ENCODE data around the gene SUV39H1. TPM values are rescaled to one million over a fixed set of nuclear protein-coding genes. Genes with fewer than 3 reads are reported as not detected.

Gene SUV39H1
- total and polyA plus RNA-seq, 2 of the 13 experiments (the other 11 are each of a cell fraction or from before 2014, with no cell fraction given), result 5.2 to 10.1 TPM

DNA sequence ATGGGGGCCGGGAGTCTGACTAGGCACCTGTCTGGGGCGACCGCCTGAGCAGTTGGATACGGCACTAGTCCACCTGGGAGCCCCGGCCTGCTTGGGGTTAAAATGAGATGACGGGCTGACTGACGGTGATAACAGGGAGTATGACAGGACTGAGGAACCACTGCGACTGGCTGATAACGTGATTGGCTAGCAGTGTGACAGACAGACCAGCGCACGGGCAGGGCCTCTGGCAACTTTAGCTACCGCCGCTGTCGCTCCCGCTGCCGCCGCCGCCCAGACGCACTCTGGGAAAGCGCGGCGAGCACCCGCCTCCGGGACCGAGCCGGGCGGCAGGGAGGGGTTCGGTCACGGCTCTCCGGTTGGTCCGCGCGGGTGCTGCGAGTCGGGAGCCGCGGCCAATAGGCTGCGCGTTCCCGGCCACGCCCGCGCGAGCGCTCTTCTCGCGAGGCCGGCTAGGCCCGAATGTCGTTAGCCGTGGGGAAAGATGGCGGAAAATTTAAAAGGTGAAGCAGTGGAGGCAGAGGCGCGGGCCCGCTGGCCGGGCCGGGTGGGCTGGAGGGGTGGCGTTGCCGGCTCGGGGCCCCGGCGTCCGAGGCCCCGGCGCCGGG lies at the start of gene SUV39H1 (continued):
- TF ChIP-seq PHF5A (CRISPR knock-in tag; IDR thresholded peaks at IDR 0.05; ENCODE audit: low read depth, unreplicated experiment), result no peak
- TF ChIP-seq ATF7-NPFF (CRISPR knock-in tag; IDR thresholded peaks at IDR 0.05; ENCODE audit: low read depth), result peak; percentile 34; the same call in 1 of the 2 replicates
- peak; percentile 12 for TF ChIP-seq HNRNPK (IDR thresholded peaks at IDR 0.05; ENCODE audit: low read depth, low read length, poor library complexity, severe bottlenecking)
- TF ChIP-seq, protein P1, sequence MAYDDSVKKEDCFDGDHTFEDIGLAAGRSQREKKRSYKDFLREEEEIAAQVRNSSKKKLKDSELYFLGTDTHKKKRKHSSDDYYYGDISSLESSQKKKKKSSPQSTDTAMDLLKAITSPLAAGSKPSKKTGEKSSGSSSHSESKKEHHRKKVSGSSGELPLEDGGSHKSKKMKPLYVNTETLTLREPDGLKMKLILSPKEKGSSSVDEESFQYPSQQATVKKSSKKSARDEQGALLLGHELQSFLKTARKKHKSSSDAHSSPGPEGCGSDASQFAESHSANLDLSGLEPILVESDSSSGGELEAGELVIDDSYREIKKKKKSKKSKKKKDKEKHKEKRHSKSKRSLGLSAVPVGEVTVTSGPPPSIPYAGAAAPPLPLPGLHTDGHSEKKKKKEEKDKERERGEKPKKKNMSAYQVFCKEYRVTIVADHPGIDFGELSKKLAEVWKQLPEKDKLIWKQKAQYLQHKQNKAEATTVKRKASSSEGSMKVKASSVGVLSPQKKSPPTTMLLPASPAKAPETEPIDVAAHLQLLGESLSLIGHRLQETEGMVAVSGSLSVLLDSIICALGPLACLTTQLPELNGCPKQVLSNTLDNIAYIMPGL (CRISPR knock-in tag; IDR thresholded peaks at IDR 0.05; ENCODE audit: borderline replicate concordance in 1 of 2, low read depth in 1 of 2), result 0 out of 4 replicates have a peak, but pooled peaks of 1 of the 2 experiments have one; percentile 34
- TF ChIP-seq TBP (CRISPR knock-in tag; IDR thresholded peaks at IDR 0.05), result no peak
- no peak for TF ChIP-seq ZNF720 (CRISPR knock-in tag; IDR thresholded peaks at IDR 0.05)
- TF ChIP-seq, protein P2, sequence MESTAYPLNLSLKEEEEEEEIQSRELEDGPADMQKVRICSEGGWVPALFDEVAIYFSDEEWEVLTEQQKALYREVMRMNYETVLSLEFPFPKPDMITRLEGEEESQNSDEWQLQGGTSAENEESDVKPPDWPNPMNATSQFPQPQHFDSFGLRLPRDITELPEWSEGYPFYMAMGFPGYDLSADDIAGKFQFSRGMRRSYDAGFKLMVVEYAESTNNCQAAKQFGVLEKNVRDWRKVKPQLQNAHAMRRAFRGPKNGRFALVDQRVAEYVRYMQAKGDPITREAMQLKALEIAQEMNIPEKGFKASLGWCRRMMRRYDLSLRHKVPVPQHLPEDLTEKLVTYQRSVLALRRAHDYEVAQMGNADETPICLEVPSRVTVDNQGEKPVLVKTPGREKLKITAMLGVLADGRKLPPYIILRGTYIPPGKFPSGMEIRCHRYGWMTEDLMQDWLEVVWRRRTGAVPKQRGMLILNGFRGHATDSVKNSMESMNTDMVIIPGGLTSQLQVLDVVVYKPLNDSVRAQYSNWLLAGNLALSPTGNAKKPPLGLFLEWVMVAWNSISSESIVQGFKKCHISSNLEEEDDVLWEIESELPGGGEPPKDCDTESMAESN (CRISPR knock-in tag; conservative IDR thresholded peaks at IDR 0.05), result 0 out of 2 replicates have a peak, but pooled peaks have one; percentile 19
- no peak for TF ChIP-seq ZBTB38 (CRISPR knock-in tag; IDR thresholded peaks at IDR 0.05)
- peak; percentile 52 to 74 for TF ChIP-seq POLR2A (IDR thresholded peaks at IDR 0.05; ENCODE audit: insufficient read depth in 1 of 2, low read depth in 2 of 2, low read length in 2 of 2)
- TF ChIP-seq, protein P3, sequence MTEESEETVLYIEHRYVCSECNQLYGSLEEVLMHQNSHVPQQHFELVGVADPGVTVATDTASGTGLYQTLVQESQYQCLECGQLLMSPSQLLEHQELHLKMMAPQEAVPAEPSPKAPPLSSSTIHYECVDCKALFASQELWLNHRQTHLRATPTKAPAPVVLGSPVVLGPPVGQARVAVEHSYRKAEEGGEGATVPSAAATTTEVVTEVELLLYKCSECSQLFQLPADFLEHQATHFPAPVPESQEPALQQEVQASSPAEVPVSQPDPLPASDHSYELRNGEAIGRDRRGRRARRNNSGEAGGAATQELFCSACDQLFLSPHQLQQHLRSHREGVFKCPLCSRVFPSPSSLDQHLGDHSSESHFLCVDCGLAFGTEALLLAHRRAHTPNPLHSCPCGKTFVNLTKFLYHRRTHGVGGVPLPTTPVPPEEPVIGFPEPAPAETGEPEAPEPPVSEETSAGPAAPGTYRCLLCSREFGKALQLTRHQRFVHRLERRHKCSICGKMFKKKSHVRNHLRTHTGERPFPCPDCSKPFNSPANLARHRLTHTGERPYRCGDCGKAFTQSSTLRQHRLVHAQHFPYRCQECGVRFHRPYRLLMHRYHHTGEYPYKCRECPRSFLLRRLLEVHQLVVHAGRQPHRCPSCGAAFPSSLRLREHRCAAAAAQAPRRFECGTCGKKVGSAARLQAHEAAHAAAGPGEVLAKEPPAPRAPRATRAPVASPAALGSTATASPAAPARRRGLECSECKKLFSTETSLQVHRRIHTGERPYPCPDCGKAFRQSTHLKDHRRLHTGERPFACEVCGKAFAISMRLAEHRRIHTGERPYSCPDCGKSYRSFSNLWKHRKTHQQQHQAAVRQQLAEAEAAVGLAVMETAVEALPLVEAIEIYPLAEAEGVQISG (CRISPR knock-in tag; IDR thresholded peaks at IDR 0.05), result peak; percentile 23; the same call in 1 of the 2 replicates
- TF ChIP-seq, protein P4, sequence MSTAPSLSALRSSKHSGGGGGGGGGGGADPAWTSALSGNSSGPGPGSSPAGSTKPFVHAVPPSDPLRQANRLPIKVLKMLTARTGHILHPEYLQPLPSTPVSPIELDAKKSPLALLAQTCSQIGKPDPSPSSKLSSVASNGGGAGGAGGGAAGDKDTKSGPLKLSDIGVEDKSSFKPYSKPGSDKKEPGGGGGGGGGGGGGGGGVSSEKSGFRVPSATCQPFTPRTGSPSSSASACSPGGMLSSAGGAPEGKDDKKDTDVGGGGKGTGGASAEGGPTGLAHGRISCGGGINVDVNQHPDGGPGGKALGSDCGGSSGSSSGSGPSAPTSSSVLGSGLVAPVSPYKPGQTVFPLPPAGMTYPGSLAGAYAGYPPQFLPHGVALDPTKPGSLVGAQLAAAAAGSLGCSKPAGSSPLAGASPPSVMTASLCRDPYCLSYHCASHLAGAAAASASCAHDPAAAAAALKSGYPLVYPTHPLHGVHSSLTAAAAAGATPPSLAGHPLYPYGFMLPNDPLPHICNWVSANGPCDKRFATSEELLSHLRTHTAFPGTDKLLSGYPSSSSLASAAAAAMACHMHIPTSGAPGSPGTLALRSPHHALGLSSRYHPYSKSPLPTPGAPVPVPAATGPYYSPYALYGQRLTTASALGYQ (CRISPR knock-in tag; IDR thresholded peaks at IDR 0.05), result no peak
- TF ChIP-seq, protein P5, sequence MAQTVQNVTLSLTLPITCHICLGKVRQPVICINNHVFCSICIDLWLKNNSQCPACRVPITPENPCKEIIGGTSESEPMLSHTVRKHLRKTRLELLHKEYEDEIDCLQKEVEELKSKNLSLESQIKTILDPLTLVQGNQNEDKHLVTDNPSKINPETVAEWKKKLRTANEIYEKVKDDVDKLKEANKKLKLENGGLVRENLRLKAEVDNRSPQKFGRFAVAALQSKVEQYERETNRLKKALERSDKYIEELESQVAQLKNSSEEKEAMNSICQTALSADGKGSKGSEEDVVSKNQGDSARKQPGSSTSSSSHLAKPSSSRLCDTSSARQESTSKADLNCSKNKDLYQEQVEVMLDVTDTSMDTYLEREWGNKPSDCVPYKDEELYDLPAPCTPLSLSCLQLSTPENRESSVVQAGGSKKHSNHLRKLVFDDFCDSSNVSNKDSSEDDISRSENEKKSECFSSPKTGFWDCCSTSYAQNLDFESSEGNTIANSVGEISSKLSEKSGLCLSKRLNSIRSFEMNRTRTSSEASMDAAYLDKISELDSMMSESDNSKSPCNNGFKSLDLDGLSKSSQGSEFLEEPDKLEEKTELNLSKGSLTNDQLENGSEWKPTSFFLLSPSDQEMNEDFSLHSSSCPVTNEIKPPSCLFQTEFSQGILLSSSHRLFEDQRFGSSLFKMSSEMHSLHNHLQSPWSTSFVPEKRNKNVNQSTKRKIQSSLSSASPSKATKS (CRISPR knock-in tag; IDR thresholded peaks at IDR 0.05), result no peak
- no peak for TF ChIP-seq MAFG (CRISPR knock-in tag; IDR thresholded peaks at IDR 0.05)
- peak; percentile 58 for TF ChIP-seq POLR2AphosphoS5 (IDR thresholded peaks at IDR 0.05; ENCODE audit: low read depth, low read length)
- TF ChIP-seq GATAD2A (CRISPR knock-in tag; IDR thresholded peaks at IDR 0.05), result no peak
- TF ChIP-seq ZFP41 (CRISPR knock-in tag; IDR thresholded peaks at IDR 0.05; ENCODE audit: borderline replicate concordance), result no peak
- no peak for TF ChIP-seq ISL2 (CRISPR knock-in tag; IDR thresholded peaks at IDR 0.05)
- peak; percentile 94 for TF ChIP-seq ARNT2 (CRISPR knock-in tag; IDR thresholded peaks at IDR 0.05; ENCODE audit: low read depth)
- TF ChIP-seq CREB1 (IDR thresholded peaks at IDR 0.05), result peak; percentile 28; the same call in 1 of the 2 replicates
- no peak for TF ChIP-seq CREB1 (CRISPR knock-in tag; IDR thresholded peaks at IDR 0.05)
